Esophagus squamous epithelium (tissue), 5 donors: ENCODE measurements around the gene PPP2R5E. TPM values are rescaled to one million over a fixed set of nuclear protein-coding genes. Genes with fewer than 3 reads are reported as not detected.

Source experiments
- DNase-seq: peaks from one replicate; lab custom pipeline; 2025; lab: John Stamatoyannopoulos, UW
- H3K27ac ChIP-seq, 4 donors: fragments of 200-600 bp; sonication (generic); one replicate each; pipeline ENCODE4 v1.5.1; 2016 to 2019; ENCODE audit warnings: mild to moderate bottlenecking in 1 of 4
- H3K27me3 ChIP-seq, 4 donors: fragments of 200-600 bp; sonication (generic); 1 replicate in 3 of 4; 2 replicates in 1 of 4; pipeline versions ENCODE4 v1.5.1 to v1.6.0; 2017 to 2021; ENCODE audit warnings: antibody characterized with exemption in 1 of 4
- H3K36me3 ChIP-seq, 3 donors: fragments of 200-600 bp; sonication (generic); one replicate each; pipeline ENCODE4 v1.5.1; 2016 to 2019
- H3K4me1 ChIP-seq, 3 donors: fragments of 200-600 bp; sonication (generic); one replicate each; pipeline ENCODE4 v1.5.1; 2017 to 2019
- H3K4me3 ChIP-seq, 4 donors: fragments of 200-600 bp; sonication (generic); 1 replicate in 3 of 4; 2 replicates in 1 of 4; pipeline ENCODE4 v1.5.1; 2016 to 2019; ENCODE audit warnings: mild to moderate bottlenecking in 2 of 4, moderate library complexity in 1 of 4
- H3K9me3 ChIP-seq, 3 donors: fragments of 200-600 bp; sonication (generic); one replicate each; pipeline ENCODE4 v1.5.1; 2016 to 2019
- CTCF ChIP-seq, 6 experiments: fragments of 450-650 bp in 4 of 6; fragments of 200-600 bp in 2 of 6; sonication (generic) in 2 of 6; IDR thresholded peaks; one replicate each; pipeline ENCODE4 v1.5.1; 2016 to 2019; ENCODE audit warnings: antibody characterized with exemption in 6 of 6, mild to moderate bottlenecking in 4 of 6, moderate library complexity in 4 of 6
- POLR2A ChIP-seq, 4 donors: fragments of 450-650 bp; IDR thresholded peaks; one replicate each; pipeline ENCODE4 v1.6.1; 2017; ENCODE audit warnings: antibody characterized with exemption in 4 of 4, mild to moderate bottlenecking in 4 of 4, moderate library complexity in 3 of 4
- WGBS, 2 donors: methylation state at CpG; one replicate each; pipeline ENCODE4 v1.1.5; 2018; 5-methylcytosine and 5-hydroxymethylcytosine counted together
- intact Hi-C: fragments of 100-400 bp; cut with DNase I; formaldehyde crosslinking; loops from one replicate; pipeline ENCODE4 v1.15.0; 2022
- total RNA-seq, 4 donors: library from RNA; depleted of rRNA; stranded (reverse); fragments of >200 nt; gene quantifications; one replicate each; pipeline ENCODE4 v1.1.0, GENCODE V29; 2016
- donor health status: DM: yes; HTN: yes; CAD: no.

Gene PPP2R5E
- total RNA-seq, 4 donors from 2014 or later = 18.9 to 31.2 (median 26.0) TPM

DNA sequence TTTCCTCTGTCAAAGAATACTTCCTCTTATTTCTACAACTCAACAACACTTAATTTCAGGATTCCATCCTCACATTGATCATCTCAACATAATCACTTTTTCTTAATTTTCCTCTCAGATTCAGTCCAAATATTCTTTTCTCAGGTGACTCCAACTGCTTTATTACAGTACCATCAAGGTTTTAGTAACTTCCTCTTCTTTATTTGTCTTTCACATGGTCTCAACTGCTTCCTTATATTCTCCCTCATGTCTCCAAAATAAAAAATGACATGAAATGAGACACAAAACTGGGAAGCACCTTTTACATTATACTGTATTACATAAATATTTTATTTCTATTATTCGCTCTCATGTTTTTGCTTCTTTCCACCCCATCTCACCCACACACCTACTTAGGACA lies 55.5 kb downstream of the PPP2R5E start:
- Histone ChIP-seq H3K27ac (no peak overlapping the region), H3K9me3 (no peaks in the 10 kb centered on the region), H3K27me3 (no peaks in the 10 kb centered on the region), H3K4me3 (no peak overlapping the region), H3K4me1 (peaks cover 0 to 49% (median 22%) of the 10 kb centered on the region in 3 donors), H3K36me3 (peaks cover 0 to 7% (median 0%) of the 10 kb centered on the region in 3 donors)
- DNase-seq = no peak
- intact Hi-C loops = no loop called here
- no peak for TF ChIP-seq POLR2A (IDR thresholded peaks at IDR 0.05)
- TF ChIP-seq CTCF (IDR thresholded peaks at IDR 0.05) = no peak
- WGBS, 2 donors = 92 to 95% methylated on average over 1 of the region's 1 CpG

DNA sequence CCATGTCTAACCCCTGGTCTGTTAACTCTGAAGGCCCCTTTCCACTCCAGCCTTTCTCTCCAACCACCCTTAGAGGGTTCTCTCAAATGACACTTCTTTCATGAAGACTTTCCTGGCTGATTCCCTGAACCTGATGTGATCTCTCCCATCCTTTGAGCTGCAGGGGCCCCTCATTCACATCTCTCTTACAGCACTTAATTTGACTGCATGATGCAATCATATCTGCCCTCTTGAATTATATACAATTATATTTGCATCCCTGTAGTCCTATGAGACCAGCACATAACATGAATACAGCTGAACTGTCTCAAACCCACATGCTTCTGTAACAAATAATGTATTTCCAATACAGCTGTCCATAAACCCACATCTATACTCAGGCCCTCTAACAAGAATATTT lies 56.4 kb downstream of the PPP2R5E start:
- Histone ChIP-seq H3K4me3 (no peak overlapping the region), H3K36me3 (peaks cover 0 to 7% (median 0%) of the 10 kb centered on the region in 3 donors), H3K27ac (no peak overlapping the region), H3K4me1 (peaks cover 0 to 48% (median 16%) of the 10 kb centered on the region in 3 donors), H3K27me3 (no peaks in the 10 kb centered on the region), H3K9me3 (no peaks in the 10 kb centered on the region)
- TF ChIP-seq POLR2A (IDR thresholded peaks at IDR 0.05) = no peak
- TF ChIP-seq CTCF (IDR thresholded peaks at IDR 0.05) = no peak
- intact Hi-C loops = no loop called here
- DNase-seq = no peak

- TF ChIP-seq CTCF (IDR thresholded peaks at IDR 0.05) = no peak
- TF ChIP-seq POLR2A (IDR thresholded peaks at IDR 0.05) = no peak
- intact Hi-C loops = no loop called here
- peaks cover 0 to 4% (median 0%) of the 10 kb centered on the region in 3 donors for H3K36me3 ChIP-seq
- 75 to 86% methylated on average over 7 of the region's 7 CpGs for WGBS, 2 donors
- H3K9me3 ChIP-seq = no peaks in the 10 kb centered on the region
- DNase-seq = no peak
- peaks cover 4 to 46% (median 24%) of the 10 kb centered on the region in 3 donors for H3K4me1 ChIP-seq
- no peaks in the 10 kb centered on the region for H3K27me3 ChIP-seq
- no peak overlapping the region for H3K27ac ChIP-seq
- H3K4me3 ChIP-seq = no peak overlapping the region
Measured at GRCh38 chr14:63483315-63483714, 59.9 kb downstream of the PPP2R5E start.

GRCh38 chr14:63480599-63480998 lies 62.6 kb downstream of the PPP2R5E start:
- DNase-seq = no peak
- H3K4me3 ChIP-seq = no peak overlapping the region
- no peak overlapping the region for H3K27ac ChIP-seq
- 90 to 91% methylated on average over 4 of the region's 4 CpGs for WGBS, 2 donors
- peaks cover 4 to 72% (median 33%) of the 10 kb centered on the region in 3 donors for H3K4me1 ChIP-seq
- intact Hi-C loops = no loop called here
- no peaks in the 10 kb centered on the region for H3K36me3 ChIP-seq
- no peaks in the 10 kb centered on the region for H3K9me3 ChIP-seq
- no peaks in the 10 kb centered on the region for H3K27me3 ChIP-seq
- no peak for TF ChIP-seq POLR2A (IDR thresholded peaks at IDR 0.05)
- no peak for TF ChIP-seq CTCF (IDR thresholded peaks at IDR 0.05)

DNA sequence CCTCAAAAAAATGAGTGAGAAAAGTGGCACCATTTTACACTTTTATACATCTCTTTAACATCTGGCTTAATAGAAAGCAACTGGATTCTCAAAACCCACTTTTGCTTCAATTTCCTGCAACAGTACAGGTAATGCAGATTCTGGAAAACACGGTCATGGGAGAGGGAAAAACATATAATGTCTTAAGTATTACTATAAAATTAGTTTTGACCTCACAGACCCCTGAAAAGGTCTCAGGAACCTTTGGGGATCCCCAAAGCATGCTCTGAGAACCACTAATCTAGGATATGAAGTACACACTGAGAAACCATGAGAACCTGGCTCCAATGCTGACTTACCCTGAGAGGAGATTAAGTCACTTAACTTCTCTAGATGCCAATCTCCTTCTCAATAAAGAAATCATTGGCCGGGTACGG lies 64.7 kb downstream of the PPP2R5E start:
- intact Hi-C loops = no loop called here

More for the DNA sequence above, 64.7 kb downstream of the PPP2R5E start:
- Histone ChIP-seq H3K27me3 (no peaks in the 10 kb centered on the region), H3K27ac (no peak overlapping the region), H3K9me3 (no peaks in the 10 kb centered on the region), H3K4me3 (no peak overlapping the region), H3K36me3 (no peaks in the 10 kb centered on the region), H3K4me1 (peaks cover 9 to 68% (median 27%) of the 10 kb centered on the region in 3 donors)
- no peak for TF ChIP-seq CTCF (IDR thresholded peaks at IDR 0.05)
- no peak for TF ChIP-seq POLR2A (IDR thresholded peaks at IDR 0.05)
- WGBS, 2 donors = 65 to 89% methylated on average over 2 to 3 of the region's 3 CpGs
- no peak for DNase-seq
